ENCODE measurements around the gene TMEM41B. TPM values are rescaled to one million over a fixed set of nuclear protein-coding genes. Genes with fewer than 3 reads are reported as not detected.

Gene TMEM41B
- total RNA-seq, 2 donors from 2014 or later, result 25.4 to 35.9 TPM

DNA sequence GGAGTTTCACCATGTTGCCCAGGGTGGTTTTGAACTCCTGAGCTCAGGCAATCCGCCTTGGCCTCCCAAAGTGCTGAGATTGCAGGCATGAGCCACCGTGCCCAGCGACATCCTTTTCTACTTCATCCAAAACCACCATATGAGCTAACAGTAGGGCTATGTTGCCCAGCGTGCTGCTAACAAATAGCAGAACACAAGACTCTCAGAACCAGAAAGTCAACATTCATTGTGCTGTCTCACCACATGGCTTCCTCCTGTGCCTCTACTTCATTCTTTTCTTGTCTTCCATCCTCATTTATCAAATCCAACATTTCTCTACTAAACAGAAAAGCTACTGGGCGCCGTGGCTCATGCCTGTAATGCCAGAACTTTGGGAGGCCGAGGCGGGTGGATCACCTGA is 37.2 kb downstream of the TMEM41B start:
- no peak overlapping the region for H3K27ac ChIP-seq
- H3K9me3 ChIP-seq, result no peaks in the 10 kb centered on the region
- no peak overlapping the region for H3K4me3 ChIP-seq
- no peak for DNase-seq
- intact Hi-C loops (cut with DNase I), result no loop called here
- ATAC-seq, result no peak
- H3K36me3 ChIP-seq (replicated peaks in 1 of 2; ENCODE audit: insufficient read depth in 1 of 2, low read depth in 2 of 2), result no peaks in the 10 kb centered on the region
- peaks cover 5% of the 10 kb centered on the region for H3K4me1 ChIP-seq
- whole genome bisulfite sequencing, 2 donors, result 95 to 98% methylated on average over 8 of the region's 8 CpGs
- no peak for TF ChIP-seq POLR2A (IDR thresholded peaks at IDR 0.05)
- TF ChIP-seq, protein P1, sequence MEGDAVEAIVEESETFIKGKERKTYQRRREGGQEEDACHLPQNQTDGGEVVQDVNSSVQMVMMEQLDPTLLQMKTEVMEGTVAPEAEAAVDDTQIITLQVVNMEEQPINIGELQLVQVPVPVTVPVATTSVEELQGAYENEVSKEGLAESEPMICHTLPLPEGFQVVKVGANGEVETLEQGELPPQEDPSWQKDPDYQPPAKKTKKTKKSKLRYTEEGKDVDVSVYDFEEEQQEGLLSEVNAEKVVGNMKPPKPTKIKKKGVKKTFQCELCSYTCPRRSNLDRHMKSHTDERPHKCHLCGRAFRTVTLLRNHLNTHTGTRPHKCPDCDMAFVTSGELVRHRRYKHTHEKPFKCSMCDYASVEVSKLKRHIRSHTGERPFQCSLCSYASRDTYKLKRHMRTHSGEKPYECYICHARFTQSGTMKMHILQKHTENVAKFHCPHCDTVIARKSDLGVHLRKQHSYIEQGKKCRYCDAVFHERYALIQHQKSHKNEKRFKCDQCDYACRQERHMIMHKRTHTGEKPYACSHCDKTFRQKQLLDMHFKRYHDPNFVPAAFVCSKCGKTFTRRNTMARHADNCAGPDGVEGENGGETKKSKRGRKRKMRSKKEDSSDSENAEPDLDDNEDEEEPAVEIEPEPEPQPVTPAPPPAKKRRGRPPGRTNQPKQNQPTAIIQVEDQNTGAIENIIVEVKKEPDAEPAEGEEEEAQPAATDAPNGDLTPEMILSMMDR (IDR thresholded peaks at IDR 0.05), result no peak
- H3K27me3 ChIP-seq, result no peaks in the 10 kb centered on the region

DNA sequence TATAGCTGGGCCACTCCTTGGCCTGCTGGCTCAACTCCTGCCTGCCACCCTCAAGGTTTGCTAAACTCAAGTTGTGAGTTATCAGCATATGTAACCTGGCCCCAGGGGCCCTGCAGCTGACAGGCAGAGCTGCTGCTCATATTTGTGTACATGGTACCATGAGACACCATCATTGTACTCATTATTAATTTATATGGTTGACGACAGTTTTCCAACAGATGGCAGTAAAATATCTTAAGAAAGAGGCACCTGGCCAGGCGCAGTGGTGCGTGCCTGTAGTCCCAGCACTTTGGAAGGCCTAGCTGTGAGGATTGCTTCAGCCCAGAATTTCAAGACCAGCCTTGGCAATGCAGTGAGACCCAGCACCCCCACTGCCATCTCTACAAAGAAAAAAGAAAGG is 37.8 kb downstream of the TMEM41B start:
- Histone ChIP-seq H3K4me1 (peaks cover 5% of the 10 kb centered on the region), H3K9me3 (no peaks in the 10 kb centered on the region), H3K36me3 (replicated peaks in 1 of 2; ENCODE audit: insufficient read depth in 1 of 2, low read depth in 2 of 2) (no peaks in the 10 kb centered on the region), H3K27ac (no peak overlapping the region), H3K4me3 (no peak overlapping the region), H3K27me3 (no peaks in the 10 kb centered on the region)
- ATAC-seq (no peak), DNase-seq (no peak)
- 97 to 98% methylated on average over 3 of the region's 3 CpGs for WGBS, 2 donors
- intact Hi-C loops (cut with DNase I), result no loop called here
- TF ChIP-seq POLR2A (IDR thresholded peaks at IDR 0.05), result no peak
- TF ChIP-seq, protein P1 (IDR thresholded peaks at IDR 0.05), result no peak

- no peaks in the 10 kb centered on the region for H3K36me3 ChIP-seq (replicated peaks in 1 of 2; ENCODE audit: insufficient read depth in 1 of 2, low read depth in 2 of 2)
- 84% methylated on average over 8 of the region's 8 CpGs for WGBS, 2 donors
- ATAC-seq (no peak), DNase-seq (no peak)
- H3K27ac ChIP-seq, result no peak overlapping the region
- TF ChIP-seq, protein P1 (IDR thresholded peaks at IDR 0.05), result no peak
- no peak for TF ChIP-seq POLR2A (IDR thresholded peaks at IDR 0.05)
- no peaks in the 10 kb centered on the region for H3K9me3 ChIP-seq
- H3K4me3 ChIP-seq, result no peak overlapping the region
- no peaks in the 10 kb centered on the region for H3K4me1 ChIP-seq
- intact Hi-C loops (cut with DNase I), result no loop called here
- H3K27me3 ChIP-seq, result no peaks in the 10 kb centered on the region
Measured at GRCh38 chr11:9274499-9275258, 39.7 kb downstream of the TMEM41B start.

DNA sequence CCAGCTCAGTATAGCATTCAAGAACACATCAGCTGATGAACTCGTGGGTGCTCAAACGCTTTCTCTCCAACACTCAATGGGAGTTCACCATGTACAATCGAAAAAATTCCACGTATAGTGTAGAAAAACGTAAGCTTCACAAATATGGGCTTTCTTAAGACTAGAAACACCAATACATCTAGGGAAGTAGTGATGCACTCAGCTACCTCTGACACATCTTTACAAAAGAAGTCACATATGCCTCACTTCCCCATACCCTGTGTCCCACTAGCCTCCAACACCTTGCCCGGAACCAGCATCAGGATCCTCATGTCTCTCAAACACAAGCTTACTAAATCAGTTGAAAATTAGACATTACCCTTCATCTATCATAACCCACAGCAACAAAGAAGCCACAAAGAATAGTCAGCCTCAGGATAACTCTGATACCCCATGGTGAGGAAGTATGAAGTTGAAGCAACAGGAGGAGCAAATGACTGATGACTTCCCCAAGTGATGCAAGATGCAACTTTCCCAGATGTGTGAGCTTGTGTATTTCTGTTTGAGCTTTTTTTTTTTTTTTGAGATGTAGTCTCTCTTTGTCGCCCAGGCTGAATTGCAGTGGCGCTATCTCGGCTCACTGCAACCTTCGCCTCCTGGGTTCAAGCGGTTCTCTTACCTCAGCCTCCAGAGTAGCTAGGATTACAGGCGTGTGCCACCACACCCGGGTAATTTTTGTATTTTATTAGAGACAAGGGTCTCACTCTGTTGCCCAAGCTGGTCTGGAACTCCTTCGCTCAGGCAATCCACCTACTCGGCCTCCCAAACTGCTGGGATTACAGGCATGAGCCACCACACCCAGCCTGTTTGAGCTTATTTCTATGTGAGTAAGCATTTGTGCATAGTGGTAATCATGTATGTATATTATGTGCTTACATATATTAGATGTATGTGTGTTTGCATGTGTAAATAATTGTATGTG is 40.7 kb downstream of the TMEM41B start:
- TF ChIP-seq, protein P1 (IDR thresholded peaks at IDR 0.05), result no peak
- no peak for TF ChIP-seq POLR2A (IDR thresholded peaks at IDR 0.05)
- WGBS, 2 donors, result 89 to 94% methylated on average over 15 of the region's 15 CpGs
- H3K36me3 ChIP-seq (replicated peaks in 1 of 2; ENCODE audit: insufficient read depth in 1 of 2, low read depth in 2 of 2), result no peaks in the 10 kb centered on the region
- H3K4me3 ChIP-seq, result no peak overlapping the region
- H3K4me1 ChIP-seq, result no peaks in the 10 kb centered on the region
- no peaks in the 10 kb centered on the region for H3K9me3 ChIP-seq
- DNase-seq, result peak in 1 of 4 donors; percentile 20
- no peak for ATAC-seq
- intact Hi-C loops (cut with DNase I), result no loop called here
- H3K27me3 ChIP-seq, result no peaks in the 10 kb centered on the region
- no peak overlapping the region for H3K27ac ChIP-seq
